Glutamatergic neuron (in vitro differentiated cells): ENCODE data around the gene MRPS23. TPM values are rescaled to one million over a fixed set of nuclear protein-coding genes. Genes with fewer than 3 reads are reported as not detected.

Experiments
- DNase-seq: peaks from one replicate; pipeline ENCODE4 v3.0.0; 2022
- H3K27ac Mint-ChIP-seq: one replicate; pipeline ENCODE4 v1.8.0; 2020; ENCODE audit warnings: mild to moderate bottlenecking, mixed read lengths, inconsistent platforms; ENCODE audit not compliant: unreplicated experiment
- H3K27me3 Mint-ChIP-seq: one replicate; pipeline ENCODE4 v1.8.0; 2020; ENCODE audit warnings: mild to moderate bottlenecking, moderate library complexity, mixed read lengths, inconsistent platforms; ENCODE audit not compliant: unreplicated experiment
- H3K36me3 Mint-ChIP-seq: one replicate; pipeline ENCODE4 v1.8.0; 2020; ENCODE audit warnings: mild to moderate bottlenecking, mixed read lengths, inconsistent platforms; ENCODE audit not compliant: unreplicated experiment
- H3K4me1 Mint-ChIP-seq: one replicate; pipeline ENCODE4 v1.8.0; 2020; ENCODE audit warnings: mild to moderate bottlenecking, low read depth, mixed read lengths, inconsistent platforms; ENCODE audit not compliant: unreplicated experiment
- H3K4me3 Mint-ChIP-seq: one replicate; pipeline ENCODE4 v1.8.0; 2020; ENCODE audit warnings: mild to moderate bottlenecking, mixed read lengths, inconsistent platforms; ENCODE audit not compliant: unreplicated experiment
- H3K9me3 Mint-ChIP-seq: one replicate; pipeline ENCODE4 v1.8.0; 2020; ENCODE audit warnings: mild to moderate bottlenecking, moderate library complexity, mixed read lengths, inconsistent platforms; ENCODE audit not compliant: unreplicated experiment
- CTCF ChIP-seq: fragments of 200-600 bp; sonication (generic); IDR thresholded peaks from one replicate; pipeline ENCODE4 v1.5.0; 2021; ENCODE audit not compliant: partially characterized antibody, unreplicated experiment
- total RNA-seq: library from RNA; stranded (reverse); fragmentation: NEBNext Ultra II Directional; extraction: Animal tissue kit (Norgen Biotek cat#: 25700); gene quantifications from one replicate; pipeline ENCODE4 v1.2.1, GENCODE V29; 2021; ENCODE audit not compliant: unreplicated experiment

The MRPS23 gene
- total RNA-seq, 1 donor from 2014 or later = 50.0 TPM

- H3K4me1 Mint-ChIP-seq = peaks cover 32% of the 10 kb centered on the region
These were observed 40.3 kb upstream of the MRPS23 start for GRCh38 chr17:57889892-57890856.

GRCh38 chr17:57889252-57889651 is 39.4 kb upstream of the MRPS23 start:
- H3K27me3 Mint-ChIP-seq = peaks cover 19% of the 10 kb centered on the region
- H3K36me3 Mint-ChIP-seq = peaks cover 5% of the 10 kb centered on the region
- DNase-seq = peak; percentile 83
- H3K9me3 Mint-ChIP-seq = peaks cover 5% of the 10 kb centered on the region
- H3K4me1 Mint-ChIP-seq = peaks cover 36% of the 10 kb centered on the region
- peak overlapping the region; percentile 21 for H3K27ac Mint-ChIP-seq
- no peak for TF ChIP-seq CTCF
- peak overlapping the region; percentile 45 for H3K4me3 Mint-ChIP-seq

More at GRCh38 chr17:57889892-57890856, 40.3 kb upstream of the MRPS23 start:
- Mint-ChIP-seq H3K9me3 (peaks cover 4% of the 10 kb centered on the region), H3K27ac (no peak overlapping the region), H3K4me3 (no peak overlapping the region), H3K27me3 (peaks cover 15% of the 10 kb centered on the region), H3K36me3 (no peaks in the 10 kb centered on the region)
- DNase-seq = no peak
- TF ChIP-seq CTCF = no peak

DNA sequence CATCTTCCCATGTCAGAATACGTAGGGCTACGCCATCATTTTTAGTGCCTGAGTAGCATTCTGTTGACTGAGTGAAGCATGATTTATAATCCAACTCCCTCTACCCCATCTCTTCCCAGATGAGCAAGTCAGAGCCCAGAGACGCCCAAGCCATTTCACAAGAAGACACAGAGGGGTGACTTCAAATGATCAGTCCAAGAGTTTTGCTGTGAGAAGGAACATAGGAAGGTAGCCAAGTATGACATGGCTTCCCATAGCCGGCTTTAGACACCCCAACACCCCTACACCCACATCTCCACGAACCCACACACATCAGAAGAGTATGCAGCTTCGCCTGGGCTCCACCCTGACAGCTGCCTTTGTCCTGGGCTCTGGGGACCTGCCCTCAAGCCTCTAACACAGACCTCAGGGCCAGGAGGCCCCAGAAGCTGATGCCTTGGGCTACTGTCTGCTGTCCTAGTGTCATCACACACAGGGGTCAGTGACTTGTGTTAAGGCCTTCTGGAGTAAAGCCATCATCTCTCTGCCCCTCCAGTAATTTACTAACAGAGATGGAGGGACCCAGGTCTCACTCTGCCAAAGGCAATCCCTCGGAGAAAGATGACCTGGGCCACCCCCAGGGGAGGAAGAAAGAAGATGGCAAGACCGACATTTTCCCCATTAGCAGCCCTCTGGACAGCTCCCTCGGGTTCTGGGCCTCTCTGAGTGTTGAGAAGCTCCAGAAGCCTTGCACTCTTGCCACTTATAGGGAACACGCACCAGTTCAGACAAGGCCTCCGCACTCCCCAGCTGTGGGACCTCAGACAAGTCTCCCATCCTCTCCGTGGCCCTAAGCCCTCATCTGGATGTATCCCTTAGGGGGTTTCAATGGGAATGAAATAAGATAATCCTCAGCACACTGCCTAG is 38.7 kb upstream of the MRPS23 start:
- H3K4me1 Mint-ChIP-seq = peaks cover 34% of the 10 kb centered on the region
- H3K4me3 Mint-ChIP-seq = peak overlapping the region; percentile 45
- DNase-seq = no peak
- peaks cover 19% of the 10 kb centered on the region for H3K27me3 Mint-ChIP-seq
- H3K36me3 Mint-ChIP-seq = peaks cover 5% of the 10 kb centered on the region
- peaks cover 5% of the 10 kb centered on the region for H3K9me3 Mint-ChIP-seq
- TF ChIP-seq CTCF = no peak
- H3K27ac Mint-ChIP-seq = peak overlapping the region; percentile 21

DNA sequence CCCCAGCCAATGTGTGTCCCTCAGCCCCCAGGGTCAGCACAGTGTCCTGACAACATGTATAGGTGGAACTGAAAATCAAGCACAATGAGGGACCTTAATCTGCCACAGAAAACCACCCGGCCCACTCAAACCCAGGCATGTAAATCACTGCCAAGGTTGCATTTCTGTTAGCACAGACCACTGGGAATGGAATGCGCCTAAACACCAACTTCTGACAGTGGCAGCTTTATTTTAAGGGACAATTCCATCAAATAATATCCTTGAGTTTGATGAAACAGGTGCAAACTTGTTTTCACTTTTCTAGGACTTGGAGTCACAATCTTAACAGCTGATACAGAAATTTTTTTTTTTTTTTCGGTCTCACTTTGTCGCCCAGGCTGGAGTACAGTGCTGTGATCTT is 37.3 kb upstream of the MRPS23 start:
- peaks cover 14% of the 10 kb centered on the region for H3K27me3 Mint-ChIP-seq
- no peak for TF ChIP-seq CTCF
- no peak overlapping the region for H3K27ac Mint-ChIP-seq
- no peak overlapping the region for H3K4me3 Mint-ChIP-seq
- peaks cover 26% of the 10 kb centered on the region for H3K4me1 Mint-ChIP-seq
- H3K36me3 Mint-ChIP-seq = peaks cover 14% of the 10 kb centered on the region
- DNase-seq = no peak
- peaks cover 8% of the 10 kb centered on the region for H3K9me3 Mint-ChIP-seq
